Ishikawa (cell line): ENCODE measurements around the gene RPL31.
A peak's percentile ranks its signal among the peaks of the same experiment; 100 is the strongest.

Experiments
- CEBPB ChIP-seq: IDR thresholded peaks from 2 replicates; pipeline ENCODE4 v1.6.1; 2012
- CREB1 ChIP-seq: IDR thresholded peaks from 2 replicates; pipeline ENCODE4 v1.6.1; 2012; ENCODE audit warnings: low read depth
- EGR1 ChIP-seq: IDR thresholded peaks from 2 replicates; pipeline ENCODE4 v1.6.1; 2012
- EP300 ChIP-seq: IDR thresholded peaks from 2 replicates; pipeline ENCODE4 v1.6.1; 2012; ENCODE audit warnings: borderline replicate concordance
- FOXM1 ChIP-seq: IDR thresholded peaks from 2 replicates; pipeline ENCODE4 v1.6.1; 2012; ENCODE audit warnings: low read depth, borderline replicate concordance
- MAX ChIP-seq: IDR thresholded peaks from 2 replicates; pipeline ENCODE4 v1.6.1; 2012
- NFIC ChIP-seq: IDR thresholded peaks from 2 replicates; pipeline ENCODE4 v1.6.1; 2012
- RAD21 ChIP-seq: IDR thresholded peaks from 2 replicates; pipeline ENCODE4 v1.6.1; 2012; ENCODE audit warnings: low read depth
- REST ChIP-seq: IDR thresholded peaks from 2 replicates; pipeline ENCODE4 v1.6.1; 2012; ENCODE audit warnings: low read depth, mild to moderate bottlenecking
- TAF1 ChIP-seq: IDR thresholded peaks from 2 replicates; pipeline ENCODE4 v1.6.1; 2012; ENCODE audit warnings: low read depth, mild to moderate bottlenecking
- TCF12 ChIP-seq: IDR thresholded peaks from 2 replicates; pipeline ENCODE4 v1.6.1; 2012; ENCODE audit warnings: low read depth
- TEAD4 ChIP-seq: IDR thresholded peaks from 2 replicates; pipeline ENCODE4 v1.6.1; 2012
- YY1 ChIP-seq: IDR thresholded peaks from 2 replicates; pipeline ENCODE4 v1.6.1; 2012; ENCODE audit warnings: low read depth
- ZBTB7A ChIP-seq: IDR thresholded peaks from 2 replicates; pipeline ENCODE4 v1.6.1; 2012; ENCODE audit warnings: low read depth
- TF ChIP-seq, protein P1 (sequence below): IDR thresholded peaks from 2 replicates; pipeline ENCODE4 v1.6.1; 2012

RPL31 gene

DNA sequence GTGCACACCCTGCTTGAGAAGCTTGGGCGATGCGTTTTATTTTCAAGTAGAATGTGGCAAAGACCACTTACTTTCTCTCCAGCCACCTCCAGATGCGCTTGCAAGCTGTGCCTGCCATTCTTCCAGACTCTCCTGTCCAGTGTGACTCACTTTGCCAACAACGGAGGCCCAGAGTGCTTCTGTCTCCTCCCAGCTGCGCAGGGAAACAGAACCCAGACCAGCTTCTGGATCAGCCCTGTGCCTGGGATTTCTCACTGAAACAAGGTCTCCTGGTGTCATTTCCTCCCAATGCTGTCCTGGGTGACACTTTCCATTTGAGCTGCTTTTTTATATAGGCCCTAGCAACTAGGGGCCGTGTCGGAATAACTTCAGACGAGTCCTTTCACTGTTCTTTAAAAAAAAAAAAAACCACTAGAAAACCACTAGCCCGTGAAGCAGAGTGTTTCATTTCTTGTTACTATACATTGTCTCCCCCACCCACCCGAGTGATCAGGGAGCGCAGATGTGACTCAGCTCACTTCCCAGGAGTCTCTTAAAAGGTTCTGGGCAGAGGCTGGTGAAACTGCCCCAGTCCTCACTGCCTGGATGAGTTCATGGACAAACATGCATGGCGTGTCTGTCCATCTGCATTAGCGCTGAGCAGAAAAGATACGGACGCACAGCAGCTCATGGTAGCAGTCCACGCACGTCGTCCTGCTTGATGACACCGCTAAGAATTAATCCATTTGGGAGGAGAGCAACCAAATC, 25.3 kb upstream of the RPL31 start:
- TF ChIP-seq TCF12 (0 out of 2 replicates have a peak, but pooled peaks have one; percentile 14), TAF1 (no peak)

GRCh38 chr2:100977511-100977910, 24.6 kb upstream of the RPL31 start:
- TF ChIP-seq MAX (no peak), TEAD4 (no peak), RAD21 (no peak), CEBPB (no peak), FOXM1 (no peak), EGR1 (no peak)
- TF ChIP-seq, protein P1, sequence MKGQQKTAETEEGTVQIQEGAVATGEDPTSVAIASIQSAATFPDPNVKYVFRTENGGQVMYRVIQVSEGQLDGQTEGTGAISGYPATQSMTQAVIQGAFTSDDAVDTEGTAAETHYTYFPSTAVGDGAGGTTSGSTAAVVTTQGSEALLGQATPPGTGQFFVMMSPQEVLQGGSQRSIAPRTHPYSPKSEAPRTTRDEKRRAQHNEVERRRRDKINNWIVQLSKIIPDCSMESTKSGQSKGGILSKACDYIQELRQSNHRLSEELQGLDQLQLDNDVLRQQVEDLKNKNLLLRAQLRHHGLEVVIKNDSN: no peak

DNA sequence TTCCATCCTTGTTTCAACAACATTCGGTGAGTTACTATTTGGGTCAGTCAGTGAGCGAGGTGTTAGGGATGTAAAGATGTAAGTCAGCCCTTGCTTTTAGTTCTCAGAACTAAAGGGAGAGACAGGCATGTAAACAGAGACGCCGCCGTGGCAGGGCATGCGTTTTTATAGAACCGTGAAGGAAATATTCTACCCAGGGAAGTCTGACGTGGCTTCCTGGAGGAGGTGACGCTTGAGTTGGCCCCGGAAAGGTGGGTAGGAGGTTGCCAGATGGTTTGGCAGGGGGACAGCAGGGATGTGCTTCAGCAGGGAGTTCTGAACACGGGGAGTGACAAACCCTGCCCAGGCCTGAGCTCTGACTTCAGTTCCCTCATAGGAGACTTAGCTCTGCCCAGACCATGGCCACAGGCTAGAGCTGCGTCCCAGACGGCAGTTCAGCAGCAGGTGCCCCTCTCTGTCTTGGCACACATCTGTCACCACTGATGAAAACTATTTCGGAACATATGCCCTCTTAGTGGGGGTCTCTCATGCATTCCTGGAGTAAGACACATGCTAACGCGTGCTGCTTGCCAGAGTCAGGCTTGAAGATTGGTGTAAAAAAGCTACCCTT, 23.4 kb upstream of the RPL31 start:
- TF ChIP-seq TEAD4 (no peak), REST (no peak), EP300 (no peak), NFIC (no peak), TCF12 (no peak), YY1 (no peak), CEBPB (no peak), CREB1 (no peak), EGR1 (no peak), FOXM1 (no peak), ZBTB7A (no peak), RAD21 (no peak), TAF1 (no peak), MAX (no peak)
- TF ChIP-seq, protein P1: no peak

DNA sequence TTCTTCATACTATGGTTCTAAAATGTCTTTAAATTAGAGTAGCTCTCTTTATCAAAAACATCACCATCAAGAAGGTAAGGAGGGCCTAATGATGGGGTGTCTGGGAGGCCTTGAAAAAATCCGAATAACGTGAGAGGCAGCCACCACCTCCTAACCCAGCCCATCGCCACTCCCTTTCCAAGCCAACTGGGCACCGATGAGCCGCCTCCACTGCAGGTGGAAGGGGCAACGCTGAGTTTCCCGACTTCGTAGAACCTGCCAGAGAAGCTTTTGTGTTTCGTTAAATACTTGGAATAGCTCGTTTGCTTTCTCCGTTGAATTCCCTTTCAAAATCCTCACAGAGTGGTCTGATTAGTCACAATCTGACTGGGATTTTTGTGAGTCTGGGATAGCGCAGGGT, 22.0 kb upstream of the RPL31 start:
- no peak for TF ChIP-seq NFIC
- TF ChIP-seq EP300: no peak
- no peak for TF ChIP-seq ZBTB7A
- TF ChIP-seq EGR1: no peak
- TF ChIP-seq MAX: no peak
- no peak for TF ChIP-seq FOXM1
- no peak for TF ChIP-seq TAF1
- TF ChIP-seq YY1: no peak
- no peak for TF ChIP-seq TEAD4
- TF ChIP-seq RAD21: no peak
- no peak for TF ChIP-seq TCF12
- TF ChIP-seq, protein P1: no peak

GRCh38 chr2:100981011-100981410, 21.1 kb upstream of the RPL31 start:
- no peak for TF ChIP-seq TEAD4
- no peak for TF ChIP-seq EGR1
- no peak for TF ChIP-seq NFIC
- no peak for TF ChIP-seq YY1
- TF ChIP-seq, protein P1: no peak
- no peak for TF ChIP-seq CREB1
- TF ChIP-seq MAX: no peak
- no peak for TF ChIP-seq RAD21
- no peak for TF ChIP-seq CEBPB
- no peak for TF ChIP-seq ZBTB7A

GRCh38 chr2:100982431-100982861, 19.6 kb upstream of the RPL31 start:
- TF ChIP-seq CEBPB (no peak), EP300 (no peak), RAD21 (no peak), EGR1 (no peak), NFIC (no peak), ZBTB7A (no peak)

DNA sequence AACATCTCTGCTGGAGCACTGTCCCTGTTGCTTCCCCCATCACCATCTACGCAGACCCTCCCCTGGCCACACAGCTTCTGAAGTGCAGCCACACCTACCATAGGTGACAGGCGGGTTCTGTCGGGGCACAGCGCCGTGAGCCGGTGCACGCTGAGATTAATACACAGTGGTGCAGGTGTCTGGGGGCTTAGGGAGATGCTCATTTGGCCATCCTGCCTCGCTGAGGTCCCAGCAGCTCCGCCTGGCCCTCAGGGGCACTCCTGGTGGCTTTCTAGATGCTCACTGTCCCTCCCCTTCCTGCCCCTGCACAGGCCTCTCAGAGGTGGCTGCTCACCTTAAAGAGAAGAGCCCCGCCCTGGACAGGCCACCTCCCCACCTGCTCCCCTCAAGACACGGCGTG, 18.9 kb upstream of the RPL31 start:
- TF ChIP-seq YY1 (no peak), NFIC (no peak), EP300 (no peak), MAX (no peak), ZBTB7A (no peak), REST (no peak), TAF1 (no peak), RAD21 (no peak), FOXM1 (no peak), CEBPB (no peak), TEAD4 (no peak)
